ENCODE measurements around the gene LCN15.
A peak's percentile ranks its signal among the peaks of the same experiment; 100 is the strongest.

Gene LCN15

GRCh38 chr9:136754059-136754572 lies 10.2 kb downstream of the LCN15 start:
- no peak for DNase-seq

DNA sequence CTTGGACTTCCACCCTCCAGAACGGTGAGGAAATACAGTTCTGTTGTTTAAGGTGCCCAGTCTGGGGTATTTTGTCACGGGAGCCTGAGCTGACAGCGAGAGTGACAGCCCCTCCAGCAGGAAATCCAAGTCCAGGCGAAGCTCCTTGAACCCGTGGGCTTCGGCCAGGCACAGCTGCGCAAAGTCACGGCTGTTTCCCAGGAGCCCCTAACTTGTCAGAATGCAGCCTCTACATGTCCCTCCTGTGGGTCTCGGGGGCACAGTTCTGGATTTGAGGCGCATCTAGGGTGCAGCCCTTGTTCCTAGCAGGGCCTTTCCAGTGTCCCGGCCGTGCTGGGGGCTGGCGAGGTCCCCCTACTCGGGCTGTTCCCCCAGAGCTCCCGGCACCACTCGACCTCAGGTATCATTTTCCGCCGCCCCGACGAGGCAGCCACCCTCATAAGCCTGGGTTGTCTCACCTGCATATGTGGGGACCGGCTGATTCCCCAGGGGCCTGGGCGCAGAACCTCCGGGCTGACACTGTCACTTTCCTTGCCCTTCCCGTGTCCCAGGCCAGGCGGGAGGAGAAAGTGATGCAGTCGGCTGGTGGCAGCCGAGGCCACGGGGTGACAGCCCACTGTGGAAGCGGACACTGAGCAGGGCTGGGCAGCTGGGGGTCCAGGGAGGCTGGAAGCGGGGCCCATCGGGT lies 10.8 kb downstream of the LCN15 start:
- no peak for DNase-seq

DNA sequence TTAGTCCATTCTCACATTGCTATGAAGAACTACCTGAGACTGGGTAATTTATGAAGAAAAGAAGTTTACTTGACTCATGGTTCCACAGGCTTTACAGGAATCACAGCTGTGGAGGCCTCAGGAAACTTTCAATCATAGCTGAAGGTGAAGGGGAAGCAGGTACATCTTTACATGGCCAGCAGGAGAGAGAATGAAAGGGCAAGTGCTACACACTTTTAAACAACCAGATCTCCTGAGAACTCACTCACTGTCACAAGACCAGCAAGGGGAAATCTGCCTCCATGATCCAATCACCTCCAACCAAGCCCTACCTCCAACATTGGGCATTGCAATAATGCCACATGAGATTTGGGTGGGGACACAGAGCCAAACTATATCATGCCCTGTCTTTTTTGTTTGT lies 12.5 kb downstream of the LCN15 start:
- no peak for DNase-seq

- no peak for DNase-seq
Measured at GRCh38 chr9:136751244-136751643, 13.1 kb downstream of the LCN15 start.

GRCh38 chr9:136750526-136750925 lies 13.8 kb downstream of the LCN15 start:
- no peak for DNase-seq

- DNase-seq: no peak
Measured at GRCh38 chr9:136748666-136749611, 15.4 kb downstream of the LCN15 start.

- no peak for DNase-seq
Measured at GRCh38 chr9:136748201-136748600, 16.1 kb downstream of the LCN15 start, which contains the start of gene LCN6. TSS of gene LCN6 (minus strand) at chr9:136748525. CDS start at chr9:136748483, 42 bp downstream.

DNA sequence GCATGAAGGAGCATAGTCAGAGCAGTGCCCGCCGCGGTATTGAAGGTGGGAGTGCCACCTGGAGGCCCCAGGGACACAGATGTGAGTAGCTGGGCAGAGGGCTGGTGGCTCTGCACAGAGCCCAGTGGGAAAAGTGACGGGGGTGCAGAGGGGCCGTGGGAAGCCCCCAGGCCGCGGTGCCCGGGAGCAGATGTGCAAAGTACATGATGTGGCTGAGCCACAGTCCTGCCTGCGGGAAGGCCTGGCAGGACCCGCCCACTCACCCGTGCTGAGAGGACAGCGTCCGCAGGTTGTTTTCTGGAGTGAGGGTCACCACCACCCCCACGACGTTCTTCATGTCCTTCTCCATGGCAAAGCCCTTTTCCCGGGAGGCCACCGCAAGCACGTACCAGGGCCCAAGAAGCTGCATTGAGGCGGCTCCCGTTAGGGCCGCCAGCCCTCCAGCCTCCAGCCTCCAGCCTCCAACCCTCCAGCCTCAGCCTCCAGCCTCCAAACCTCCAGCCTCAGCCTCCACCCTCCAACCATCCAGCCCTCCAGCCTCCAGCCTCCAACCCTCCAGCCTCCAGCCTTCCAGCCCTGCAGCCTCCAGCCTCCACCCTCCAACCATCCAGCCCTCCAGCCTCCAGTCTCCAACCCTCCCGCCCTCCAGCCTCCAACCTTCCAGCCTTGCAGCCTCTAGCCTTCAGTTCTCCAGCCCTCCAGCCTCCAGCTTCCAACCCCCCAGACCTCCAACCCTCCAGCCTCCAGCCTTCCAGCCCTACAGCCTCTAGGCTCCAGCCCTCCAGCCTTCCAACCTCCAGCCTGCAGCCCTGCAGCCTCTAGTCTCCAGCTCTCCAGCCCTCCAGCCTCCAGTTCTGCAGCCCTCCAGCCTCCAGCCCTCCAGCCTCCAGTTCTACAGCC lies 16.9 kb downstream of the LCN15 start:
- no peak for DNase-seq

DNA sequence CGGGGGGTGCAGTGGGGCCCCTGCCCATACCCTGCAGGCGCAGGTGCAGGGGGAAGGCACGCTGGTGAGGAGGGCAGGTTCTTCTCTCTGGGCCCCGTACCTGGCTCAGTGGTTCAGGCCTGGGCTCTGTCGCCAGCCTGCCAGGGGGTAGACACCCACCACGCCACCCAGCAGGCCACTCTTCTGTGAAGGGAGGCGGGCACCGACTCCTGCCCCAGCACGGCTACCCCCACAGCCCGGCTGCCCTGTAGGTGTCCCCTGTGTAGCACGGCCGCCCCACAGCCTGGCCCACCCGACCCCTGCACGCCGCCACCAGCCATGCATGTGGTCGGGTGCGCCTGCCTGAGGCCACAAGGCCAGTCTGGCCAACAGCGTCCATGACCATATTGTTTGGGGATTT lies 17.7 kb downstream of the LCN15 start:
- DNase-seq: no peak

DNA sequence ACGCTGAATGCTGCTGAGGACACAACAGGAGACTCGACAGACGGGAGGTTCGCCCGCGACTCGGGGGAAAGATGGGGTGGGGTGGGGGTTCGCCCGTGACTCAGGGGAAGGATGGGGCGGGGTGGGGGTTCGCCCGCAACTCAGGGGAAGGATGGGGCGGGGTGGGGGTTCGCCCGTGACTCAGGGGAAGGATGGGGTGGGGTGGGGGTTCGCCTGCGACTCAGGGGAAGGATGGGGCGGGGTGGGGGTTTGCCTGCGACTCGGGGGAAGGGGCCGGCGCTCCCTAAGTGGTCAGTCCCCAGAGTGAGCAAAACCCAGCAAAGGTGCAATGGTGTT lies 18.2 kb downstream of the LCN15 start:
- DNase-seq: no peak

GRCh38 chr9:136745389-136746154 lies 18.7 kb downstream of the LCN15 start:
- DNase-seq: no peak

- no peak for DNase-seq
Measured at GRCh38 chr9:136744773-136745172, 19.5 kb downstream of the LCN15 start.

DNA sequence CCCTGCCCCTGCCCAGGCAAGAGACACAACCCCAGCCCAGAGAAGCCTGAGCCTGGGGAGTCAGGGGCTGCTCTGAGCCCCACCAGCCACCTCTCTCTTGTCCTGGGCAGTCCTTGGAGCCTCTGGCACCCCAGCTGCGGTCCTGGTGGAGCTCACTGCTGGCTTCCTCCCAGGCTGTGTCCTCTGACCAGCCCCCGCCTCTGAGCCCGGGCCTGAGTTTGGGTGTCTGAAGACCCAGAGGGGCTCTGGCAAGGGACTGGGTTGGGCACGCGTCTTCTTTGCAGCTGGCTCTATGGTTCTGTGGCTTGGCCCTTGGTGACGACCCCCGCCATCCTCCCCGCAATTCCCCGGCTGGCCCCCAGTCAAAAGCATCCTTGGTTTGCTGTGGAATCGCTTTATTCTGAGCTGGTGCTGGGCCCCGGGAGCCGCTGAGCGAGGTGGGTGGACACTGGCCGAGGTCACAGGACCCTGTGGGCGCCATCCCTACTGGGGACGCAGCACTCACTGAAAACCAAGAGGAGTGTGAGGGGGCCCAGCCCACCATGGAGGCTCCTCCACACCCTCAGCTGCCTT lies 20.6 kb downstream of the LCN15 start:
- DNase-seq: no peak

- DNase-seq: no peak
Measured at GRCh38 chr9:136742591-136743391, 21.5 kb downstream of the LCN15 start, which contains the start of gene LCN10. TSS of gene LCN10 (minus strand) at chr9:136742940. CDS start at chr9:136742903, 37 bp downstream.

GRCh38 chr9:136741883-136742571 lies 22.3 kb downstream of the LCN15 start:
- peak in 1 of 2 donors; percentile 73 for DNase-seq

GRCh38 chr9:136740971-136741882 lies 23.1 kb downstream of the LCN15 start:
- peak in 1 of 2 donors; percentile 38 for DNase-seq

DNA sequence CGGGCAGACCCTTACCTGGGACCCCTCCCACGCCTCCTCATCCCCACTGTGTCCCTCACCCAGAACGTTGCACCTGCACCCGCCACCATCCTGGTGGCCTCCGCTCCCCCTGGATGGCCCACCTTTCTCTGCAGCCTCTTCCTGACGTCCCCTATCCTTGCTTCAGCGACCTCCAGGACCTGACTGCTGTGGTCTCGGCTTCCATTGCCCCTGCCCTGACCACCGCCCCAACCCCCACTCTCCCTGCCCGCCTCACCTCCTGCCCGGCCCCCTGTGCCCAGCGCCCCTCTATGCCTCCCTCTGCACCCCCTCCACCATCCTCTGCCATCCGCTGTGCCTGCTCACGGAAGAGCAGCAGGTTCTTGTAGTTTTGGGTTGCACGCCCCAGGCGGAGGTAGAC lies 23.8 kb downstream of the LCN15 start:
- no peak for DNase-seq

DNA sequence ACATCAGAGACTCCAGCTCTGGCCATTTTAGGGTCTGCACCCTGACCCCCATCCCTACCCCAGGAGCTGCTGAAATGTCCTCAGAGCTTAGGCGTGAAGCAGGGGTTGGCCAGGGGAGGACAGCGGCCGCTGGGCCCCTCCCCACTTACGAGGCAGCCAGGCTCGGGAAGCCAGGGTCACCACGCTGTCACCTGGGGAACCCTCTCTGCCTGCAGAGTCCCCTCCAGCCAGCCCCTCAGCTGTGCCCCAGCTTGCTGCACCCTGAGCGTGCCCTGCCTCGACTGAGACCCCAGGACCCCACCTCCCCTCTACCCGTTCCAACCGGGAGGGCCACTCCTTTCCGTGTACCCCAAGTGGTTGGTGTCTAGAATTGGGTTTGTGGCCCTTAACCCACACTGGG lies 24.2 kb downstream of the LCN15 start:
- no peak for DNase-seq

DNA sequence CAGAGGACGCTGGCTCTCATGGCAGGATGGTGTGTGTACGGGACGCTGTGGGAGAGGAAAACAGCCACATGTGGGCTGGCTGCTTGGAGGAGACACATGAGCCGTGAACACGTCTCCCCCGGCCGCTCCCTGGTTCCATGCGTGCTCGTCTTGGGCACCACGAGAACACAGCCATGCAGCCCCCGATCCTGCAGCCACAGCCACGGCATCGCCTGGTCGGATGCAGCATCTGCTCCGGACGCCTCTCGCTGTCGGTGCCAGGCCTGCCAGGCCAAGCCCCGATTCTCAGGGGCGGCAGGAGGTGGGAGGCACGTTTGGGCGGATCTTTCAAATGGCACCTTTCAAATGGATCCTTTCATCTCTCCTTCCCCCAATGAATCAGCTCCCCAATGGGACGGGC lies 24.8 kb downstream of the LCN15 start:
- DNase-seq: no peak

All from stimulated activated CD4-positive, alpha-beta T cell treated with anti-CD3 and anti-CD28 coated beads, Interleukin-2, amount 100 ng/mL, for 24 hours (primary cell).